ENCODE measurements around the gene GLYATL3.

GRCh38 chr6:49548613-49549304, 49.0 kb downstream of the GLYATL3 start:
- TF ChIP-seq, protein P1, sequence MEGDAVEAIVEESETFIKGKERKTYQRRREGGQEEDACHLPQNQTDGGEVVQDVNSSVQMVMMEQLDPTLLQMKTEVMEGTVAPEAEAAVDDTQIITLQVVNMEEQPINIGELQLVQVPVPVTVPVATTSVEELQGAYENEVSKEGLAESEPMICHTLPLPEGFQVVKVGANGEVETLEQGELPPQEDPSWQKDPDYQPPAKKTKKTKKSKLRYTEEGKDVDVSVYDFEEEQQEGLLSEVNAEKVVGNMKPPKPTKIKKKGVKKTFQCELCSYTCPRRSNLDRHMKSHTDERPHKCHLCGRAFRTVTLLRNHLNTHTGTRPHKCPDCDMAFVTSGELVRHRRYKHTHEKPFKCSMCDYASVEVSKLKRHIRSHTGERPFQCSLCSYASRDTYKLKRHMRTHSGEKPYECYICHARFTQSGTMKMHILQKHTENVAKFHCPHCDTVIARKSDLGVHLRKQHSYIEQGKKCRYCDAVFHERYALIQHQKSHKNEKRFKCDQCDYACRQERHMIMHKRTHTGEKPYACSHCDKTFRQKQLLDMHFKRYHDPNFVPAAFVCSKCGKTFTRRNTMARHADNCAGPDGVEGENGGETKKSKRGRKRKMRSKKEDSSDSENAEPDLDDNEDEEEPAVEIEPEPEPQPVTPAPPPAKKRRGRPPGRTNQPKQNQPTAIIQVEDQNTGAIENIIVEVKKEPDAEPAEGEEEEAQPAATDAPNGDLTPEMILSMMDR (conservative IDR thresholded peaks at IDR 0.05; ENCODE audit: low read length) = no peak
- no peak for TF ChIP-seq EZH2phosphoT487 (IDR thresholded peaks at IDR 0.05; ENCODE audit: borderline replicate concordance)
